Stimulated activated naive CD8-positive, alpha-beta T cell treated with anti-CD3 and anti-CD28 coated beads, Interleukin-15, amount 100 ng/mL, for 72 hours (primary cell): ENCODE measurements around the gene KIRREL1.

Experiments
- ATAC-seq: fragments of 150-1000 bp; cut with Tn5 transposase; 2 replicates; pipeline ENCODE4 v1.10.0; 2021; ENCODE audit warnings: mild to moderate bottlenecking, moderate library complexity
- DNase-seq, 2 donors: peaks; one replicate each; pipeline ENCODE4 v3.0.0; 2021 to 2022
- H3K27ac Mint-ChIP-seq, 2 donors: one replicate each; pipeline ENCODE4 v1.8.0; 2022; ENCODE audit warnings: mild to moderate bottlenecking in 2 of 2, mixed read lengths in 2 of 2, moderate library complexity in 2 of 2
- H3K27me3 Mint-ChIP-seq: one replicate; pipeline ENCODE4 v1.8.0; 2022; ENCODE audit warnings: mixed read lengths
- H3K4me1 Mint-ChIP-seq: one replicate; pipeline ENCODE4 v1.8.0; 2022; ENCODE audit warnings: mild to moderate bottlenecking, mixed read lengths
- H3K4me3 Mint-ChIP-seq, 2 donors: one replicate each; pipeline ENCODE4 v1.8.0; 2022; ENCODE audit warnings: mild to moderate bottlenecking in 2 of 2, mixed read lengths in 2 of 2, moderate library complexity in 1 of 2
- H3K9me3 Mint-ChIP-seq, 2 donors: one replicate each; pipeline ENCODE4 v1.8.0; 2022; ENCODE audit warnings: mixed read lengths in 2 of 2

The KIRREL1 gene

GRCh38 chr1:158089476-158089875 is 96.0 kb downstream of the KIRREL1 start:
- peak overlapping the region in 1 of 2 donors; percentile 35 for H3K27ac Mint-ChIP-seq
- ATAC-seq, result no peak

GRCh38 chr1:158089925-158090637 is 96.6 kb downstream of the KIRREL1 start:
- peak overlapping the region; percentile 52 to 63 for H3K27ac Mint-ChIP-seq
- H3K9me3 Mint-ChIP-seq, result no peaks in the 10 kb centered on the region
- no peaks in the 10 kb centered on the region for H3K4me1 Mint-ChIP-seq
- H3K27me3 Mint-ChIP-seq, result no peaks in the 10 kb centered on the region
- ATAC-seq (no peak), DNase-seq (no peak)
- no peak overlapping the region for H3K4me3 Mint-ChIP-seq

More at GRCh38 chr1:158089476-158089875, 96.0 kb downstream of the KIRREL1 start:
- H3K4me1 Mint-ChIP-seq, result no peaks in the 10 kb centered on the region
- no peaks in the 10 kb centered on the region for H3K9me3 Mint-ChIP-seq
- no peak overlapping the region for H3K4me3 Mint-ChIP-seq
- no peak for DNase-seq
- no peaks in the 10 kb centered on the region for H3K27me3 Mint-ChIP-seq

- Mint-ChIP-seq H3K27me3 (no peaks in the 10 kb centered on the region), H3K27ac (no peak overlapping the region), H3K4me1 (no peaks in the 10 kb centered on the region), H3K4me3 (no peak overlapping the region), H3K9me3 (no peaks in the 10 kb centered on the region)
- DNase-seq (no peak), ATAC-seq (no peak)
Measured at GRCh38 chr1:158093376-158093775, 99.9 kb downstream of the KIRREL1 start.

- Mint-ChIP-seq H3K4me1 (no peaks in the 10 kb centered on the region), H3K4me3 (no peak overlapping the region), H3K27me3 (no peaks in the 10 kb centered on the region), H3K27ac (no peak overlapping the region), H3K9me3 (no peaks in the 10 kb centered on the region)
- DNase-seq (no peak), ATAC-seq (peak; percentile 15)
Measured at GRCh38 chr1:158094571-158094970, 101.1 kb downstream of the KIRREL1 start.

GRCh38 chr1:158095737-158096335 is 102.4 kb downstream of the KIRREL1 start:
- Mint-ChIP-seq H3K9me3 (no peaks in the 10 kb centered on the region), H3K27me3 (no peaks in the 10 kb centered on the region)

GRCh38 chr1:158098256-158098655 is 104.8 kb downstream of the KIRREL1 start:
- H3K4me3 Mint-ChIP-seq, result no peak overlapping the region
- no peaks in the 10 kb centered on the region for H3K9me3 Mint-ChIP-seq
- H3K4me1 Mint-ChIP-seq, result peaks cover 15% of the 10 kb centered on the region
- H3K27ac Mint-ChIP-seq, result no peak overlapping the region
- no peaks in the 10 kb centered on the region for H3K27me3 Mint-ChIP-seq
- no peak for DNase-seq
- ATAC-seq, result no peak

More at GRCh38 chr1:158095737-158096335, 102.4 kb downstream of the KIRREL1 start:
- ATAC-seq (peak; percentile 77), DNase-seq (peak; percentile 15 to 35)
- Mint-ChIP-seq H3K4me1 (no peaks in the 10 kb centered on the region), H3K4me3 (no peak overlapping the region), H3K27ac (no peak overlapping the region)

GRCh38 chr1:158099185-158099584 is 105.7 kb downstream of the KIRREL1 start:
- ATAC-seq (no peak), DNase-seq (no peak)
- Mint-ChIP-seq H3K4me1 (peaks cover 15% of the 10 kb centered on the region), H3K27ac (no peak overlapping the region), H3K9me3 (no peaks in the 10 kb centered on the region), H3K27me3 (no peaks in the 10 kb centered on the region), H3K4me3 (no peak overlapping the region)

- H3K9me3 Mint-ChIP-seq, result no peaks in the 10 kb centered on the region
Measured at GRCh38 chr1:158100498-158100897, 107.1 kb downstream of the KIRREL1 start.

GRCh38 chr1:158101455-158101854 is 108.0 kb downstream of the KIRREL1 start:
- Mint-ChIP-seq H3K27ac (no peak overlapping the region), H3K4me3 (no peak overlapping the region), H3K9me3 (no peaks in the 10 kb centered on the region), H3K4me1 (peaks cover 15% of the 10 kb centered on the region), H3K27me3 (peaks cover 19% of the 10 kb centered on the region)
- no peak for ATAC-seq
- DNase-seq, result no peak

More at GRCh38 chr1:158100498-158100897, 107.1 kb downstream of the KIRREL1 start:
- H3K4me1 Mint-ChIP-seq, result peaks cover 15% of the 10 kb centered on the region
- peaks cover 10% of the 10 kb centered on the region for H3K27me3 Mint-ChIP-seq
- DNase-seq (no peak), ATAC-seq (no peak)
- no peak overlapping the region for H3K27ac Mint-ChIP-seq
- no peak overlapping the region for H3K4me3 Mint-ChIP-seq

- H3K27me3 Mint-ChIP-seq, result peaks cover 21% of the 10 kb centered on the region
- no peak overlapping the region for H3K4me3 Mint-ChIP-seq
- ATAC-seq, result peak; percentile 48
- peaks cover 15% of the 10 kb centered on the region for H3K4me1 Mint-ChIP-seq
- H3K9me3 Mint-ChIP-seq, result no peaks in the 10 kb centered on the region
- no peak for DNase-seq
- peak overlapping the region; percentile 0 to 13 for H3K27ac Mint-ChIP-seq
Measured at GRCh38 chr1:158101927-158102326, 108.5 kb downstream of the KIRREL1 start.

- Mint-ChIP-seq H3K9me3 (no peaks in the 10 kb centered on the region), H3K4me3 (no peak overlapping the region), H3K27ac (no peak overlapping the region), H3K4me1 (peaks cover 15% of the 10 kb centered on the region), H3K27me3 (peaks cover 21% of the 10 kb centered on the region)
- DNase-seq, result no peak
- ATAC-seq, result no peak
Measured at GRCh38 chr1:158102881-158103674, 109.6 kb downstream of the KIRREL1 start.

GRCh38 chr1:158103861-158104522 is 110.5 kb downstream of the KIRREL1 start:
- DNase-seq (no peak), ATAC-seq (no peak)
- Mint-ChIP-seq H3K4me1 (peaks cover 15% of the 10 kb centered on the region), H3K27ac (no peak overlapping the region), H3K4me3 (no peak overlapping the region), H3K27me3 (peaks cover 21% of the 10 kb centered on the region), H3K9me3 (no peaks in the 10 kb centered on the region)

GRCh38 chr1:158104891-158105290 is 111.4 kb downstream of the KIRREL1 start:
- no peak for ATAC-seq
- peaks cover 21% of the 10 kb centered on the region for H3K27me3 Mint-ChIP-seq
- H3K4me1 Mint-ChIP-seq, result peaks cover 15% of the 10 kb centered on the region
- no peak overlapping the region for H3K27ac Mint-ChIP-seq
- H3K4me3 Mint-ChIP-seq, result no peak overlapping the region
- no peak for DNase-seq
- no peaks in the 10 kb centered on the region for H3K9me3 Mint-ChIP-seq

GRCh38 chr1:158105352-158106095 is 112.1 kb downstream of the KIRREL1 start:
- Mint-ChIP-seq H3K27me3 (peaks cover 21% of the 10 kb centered on the region), H3K4me3 (no peak overlapping the region), H3K9me3 (no peaks in the 10 kb centered on the region), H3K4me1 (peaks cover 15% of the 10 kb centered on the region), H3K27ac (peak overlapping the region in 1 of 2 donors; percentile 5)
- ATAC-seq, result no peak
- no peak for DNase-seq

- Mint-ChIP-seq H3K9me3 (no peaks in the 10 kb centered on the region), H3K4me3 (no peak overlapping the region), H3K27me3 (peaks cover 41% of the 10 kb centered on the region), H3K27ac (no peak overlapping the region), H3K4me1 (no peaks in the 10 kb centered on the region)
- ATAC-seq (no peak), DNase-seq (no peak)
Measured at GRCh38 chr1:158107916-158108315, 114.5 kb downstream of the KIRREL1 start.
